ENCODE data around the gene EEF1A2. TPM values are rescaled to one million over a fixed set of nuclear protein-coding genes. Genes with fewer than 3 reads are reported as not detected.

The EEF1A2 gene
- total and polyA plus RNA-seq, 4 donors, result 0.05 to 0.12 TPM; not detected in 2

GRCh38 chr20:63473555-63474449, 25.1 kb downstream of the EEF1A2 start:
- no peak overlapping the region for H3K4me3 ChIP-seq (ENCODE audit: low read depth in 1 of 3, low read length in 3 of 3)
- H3K9me3 ChIP-seq (ENCODE audit: control insufficient read depth in 4 of 4, low read length in 3 of 4), result no peaks in the 10 kb centered on the region
- H3K4me1 ChIP-seq (ENCODE audit: control insufficient read depth in 4 of 4, insufficient read depth in 4 of 4, low read length in 3 of 4), result peaks cover 0 to 6% (median 2%) of the 10 kb centered on the region in 4 donors
- TF ChIP-seq HNF4A (conservative IDR thresholded peaks at IDR 0.05) (no peak), ATF3 (IDR thresholded peaks at IDR 0.05) (no peak), YY1 (IDR thresholded peaks at IDR 0.05) (no peak), NR2F2 (IDR thresholded peaks at IDR 0.05) (no peak), JUND (IDR thresholded peaks at IDR 0.05) (no peak), RAD21 (IDR thresholded peaks at IDR 0.05) (no peak), ZBTB33 (IDR thresholded peaks at IDR 0.05) (no peak), MAX (IDR thresholded peaks at IDR 0.05) (no peak), GABPA (IDR thresholded peaks at IDR 0.05 in 1 of 2, conservative IDR thresholded peaks at IDR 0.05 in 1 of 2) (no peak), TAF1 (conservative IDR thresholded peaks at IDR 0.05) (no peak), RXRA (IDR thresholded peaks at IDR 0.05) (no peak), SP1 (IDR thresholded peaks at IDR 0.05) (no peak), EGR1 (IDR thresholded peaks at IDR 0.05; ENCODE audit: low read depth in 2 of 2) (no peak), CTCF (IDR thresholded peaks at IDR 0.05; ENCODE audit: low read depth, low read length, missing input control) (no peak), FOXA1 (IDR thresholded peaks at IDR 0.05) (no peak), FOXA2 (IDR thresholded peaks at IDR 0.05) (no peak), REST (IDR thresholded peaks at IDR 0.05) (no peak), HNF4G (IDR thresholded peaks at IDR 0.05) (no peak)
- peaks cover 3 to 23% (median 10%) of the 10 kb centered on the region in 4 donors for H3K27me3 ChIP-seq (ENCODE audit: control insufficient read depth in 4 of 4, insufficient read depth in 4 of 4, low read length in 3 of 4)
- no peak overlapping the region for H3K9ac ChIP-seq (ENCODE audit: low read depth in 1 of 2, low read length in 2 of 2)
- no peak for DNase-seq (ENCODE audit: low spot score)
- no peak overlapping the region for H3K27ac ChIP-seq (ENCODE audit: low read depth in 1 of 2, low read length in 2 of 2)
- H3K36me3 ChIP-seq (ENCODE audit: control insufficient read depth in 4 of 4, insufficient read depth in 3 of 4, low read depth in 1 of 4, low read length in 3 of 4), result no peaks in the 10 kb centered on the region
- 41% methylated on average over 30 of the region's 30 CpGs for WGBS
